HG03159 (cell line): ENCODE data around the gene CWC15.
"Not testable (repeated sequence)": the region's sequence is repeated elsewhere in the genome, so short reads cannot be mapped to it uniquely, and the experiment has no call there.

Source experiments
- ATAC-seq: cut with Tn5 transposase; IDR thresholded peaks from one replicate; pipeline ENCODE4 v1.9.1; 2021; ENCODE audit warnings: mild to moderate bottlenecking, moderate library complexity; ENCODE audit not compliant: unreplicated experiment

Gene CWC15

DNA sequence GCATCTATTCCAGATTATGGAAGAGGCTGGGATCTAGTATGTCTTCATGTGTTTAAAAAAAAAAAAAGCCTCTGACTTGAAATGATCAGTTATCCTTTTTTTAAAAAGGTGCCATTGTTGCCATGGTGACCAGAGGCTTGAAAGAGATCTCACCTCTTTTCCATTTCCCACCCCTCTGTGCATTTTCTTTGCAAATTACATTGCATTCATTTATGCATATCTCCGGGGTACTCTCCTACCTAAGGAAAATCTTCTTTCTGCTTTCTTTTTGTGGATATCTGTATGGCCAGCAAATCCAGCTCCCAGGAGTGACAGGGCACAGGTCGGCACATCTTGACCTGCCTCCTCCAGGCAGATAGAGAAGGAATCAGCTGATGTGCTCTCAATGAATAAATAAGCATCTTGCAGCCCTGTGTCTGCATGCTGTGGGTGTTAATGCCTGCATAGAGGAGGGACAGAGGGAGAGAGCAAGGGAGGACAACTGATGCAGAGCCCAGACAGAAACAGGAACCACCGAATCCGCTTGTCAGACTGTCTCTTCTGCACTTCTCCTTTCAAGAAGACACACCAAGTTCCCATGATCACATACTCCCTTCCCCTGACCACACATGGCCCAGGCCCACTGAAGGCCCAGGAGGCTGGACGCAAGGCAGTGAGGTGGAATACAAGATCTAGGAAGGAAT lies 50.9 kb downstream of the CWC15 start:
- no peak for ATAC-seq

DNA sequence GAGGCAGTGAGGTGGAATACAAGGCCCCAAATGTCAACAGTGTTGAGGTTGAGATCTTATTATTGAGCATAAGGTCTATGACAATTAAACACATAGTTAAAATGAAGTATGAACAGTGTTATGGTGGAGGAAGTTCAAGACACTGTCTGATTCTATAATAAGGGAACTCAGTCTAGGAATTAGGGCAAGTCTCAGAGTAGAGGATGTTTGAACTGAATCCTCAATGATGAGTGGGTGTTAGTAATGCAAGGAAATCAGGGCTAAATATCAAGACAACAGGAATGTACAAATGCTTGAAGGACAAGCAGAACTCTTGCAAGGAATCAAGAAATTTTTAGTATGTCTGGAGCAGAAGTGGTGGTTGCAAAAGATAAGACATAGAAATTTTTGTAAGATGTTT lies 53.0 kb downstream of the CWC15 start:
- no peak for ATAC-seq

DNA sequence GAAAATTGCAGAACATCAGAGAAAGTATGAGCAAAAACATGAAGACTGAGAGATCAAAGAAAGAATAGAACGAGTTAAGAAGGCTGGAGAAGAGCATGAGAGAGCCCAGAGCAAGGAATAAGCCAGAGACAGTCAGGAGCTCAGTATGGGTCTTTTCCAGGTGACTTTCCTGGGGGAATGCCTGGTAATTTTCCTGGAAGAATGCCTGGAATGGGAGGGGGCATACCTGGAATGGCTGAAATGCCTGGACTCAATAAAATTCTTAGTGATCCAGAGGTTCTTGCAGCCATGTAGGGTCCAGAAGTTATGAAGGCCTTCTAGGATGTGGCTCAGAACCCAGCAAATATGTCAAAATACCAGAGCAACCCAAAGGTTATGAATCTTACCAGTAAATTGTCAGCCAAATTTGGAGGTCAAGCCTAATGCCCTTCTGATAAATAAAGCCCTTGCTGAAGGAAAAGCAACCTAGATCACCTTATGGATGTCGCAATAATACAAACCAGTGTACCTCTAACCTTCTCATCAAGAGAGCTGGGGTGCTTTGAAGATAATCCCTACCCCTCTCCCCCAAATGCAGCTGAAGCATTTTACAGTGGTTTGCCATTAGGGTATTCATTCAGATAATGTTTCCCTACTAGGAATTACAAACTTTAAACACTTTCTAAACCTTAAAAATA lies 59.5 kb downstream of the CWC15 start:
- ATAC-seq: not testable (repeated sequence)

DNA sequence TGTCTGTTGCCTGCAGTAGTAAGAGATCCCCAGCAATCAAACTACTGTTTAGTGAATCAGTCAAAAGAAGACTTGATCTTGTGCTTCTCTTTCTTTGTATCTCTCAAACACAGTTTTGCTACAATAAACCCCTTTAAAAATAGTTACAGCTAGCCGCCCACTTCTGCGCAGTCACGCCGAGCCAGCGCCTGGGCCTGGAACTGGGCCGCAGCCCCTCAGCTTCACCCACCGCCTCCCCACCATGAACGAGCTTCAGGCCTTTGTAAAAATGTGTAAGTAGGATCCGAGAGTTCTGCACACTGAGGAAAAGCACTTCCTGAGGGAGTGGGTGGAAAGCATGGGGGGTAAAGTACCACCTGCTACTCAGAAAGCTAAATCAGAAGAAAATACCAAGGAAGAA lies 60.5 kb downstream of the CWC15 start:
- ATAC-seq: no peak
